GM21447 (cell line): ENCODE data around the gene CLASP1.
"Not testable (repeated sequence)": the region's sequence is repeated elsewhere in the genome, so short reads cannot be mapped to it uniquely, and the experiment has no call there.

ENCODE experiments used
- ATAC-seq: cut with Tn5 transposase; IDR thresholded peaks from one replicate; pipeline ENCODE4 v1.9.1; 2021; ENCODE audit not compliant: unreplicated experiment

Gene CLASP1

GRCh38 chr2:121583555-121583954, 65.7 kb downstream of the CLASP1 start:
- no peak for ATAC-seq

- no peak for ATAC-seq
Observed at GRCh38 chr2:121582272-121582671, 67.0 kb downstream of the CLASP1 start.

- ATAC-seq, result no peak
Observed at GRCh38 chr2:121579309-121579708, 70.0 kb downstream of the CLASP1 start.

GRCh38 chr2:121577381-121577780, 71.9 kb downstream of the CLASP1 start:
- no peak for ATAC-seq

GRCh38 chr2:121576263-121576662, 73.0 kb downstream of the CLASP1 start:
- ATAC-seq, result no peak

GRCh38 chr2:121575800-121576199, 73.5 kb downstream of the CLASP1 start:
- no peak for ATAC-seq

GRCh38 chr2:121570667-121571055, 78.6 kb downstream of the CLASP1 start:
- no peak for ATAC-seq

- ATAC-seq, result no peak
Observed at GRCh38 chr2:121570036-121570666, 79.1 kb downstream of the CLASP1 start.

GRCh38 chr2:121567957-121568409, 81.3 kb downstream of the CLASP1 start:
- ATAC-seq, result no peak

- ATAC-seq, result no peak
Observed at GRCh38 chr2:121567452-121567851, 81.8 kb downstream of the CLASP1 start.

- no peak for ATAC-seq
Observed at GRCh38 chr2:121565389-121566250, 83.6 kb downstream of the CLASP1 start.

- ATAC-seq, result no peak
Observed at GRCh38 chr2:121564905-121565304, 84.4 kb downstream of the CLASP1 start.

- ATAC-seq, result not testable (repeated sequence)
Observed at GRCh38 chr2:121563754-121564153, 85.5 kb downstream of the CLASP1 start.

- ATAC-seq, result peak; percentile 78
Observed at GRCh38 chr2:121562269-121563176, 86.7 kb downstream of the CLASP1 start.

GRCh38 chr2:121561617-121562268, 87.5 kb downstream of the CLASP1 start:
- no peak for ATAC-seq

GRCh38 chr2:121558329-121558728, 90.9 kb downstream of the CLASP1 start:
- ATAC-seq, result no peak

- no peak for ATAC-seq
Observed at GRCh38 chr2:121555008-121555407, 94.3 kb downstream of the CLASP1 start.

GRCh38 chr2:121552477-121553180, 96.6 kb downstream of the CLASP1 start:
- ATAC-seq, result not testable (repeated sequence)

- no peak for ATAC-seq
Observed at GRCh38 chr2:121550669-121551068, 98.6 kb downstream of the CLASP1 start.

GRCh38 chr2:121547646-121548045, 101.6 kb downstream of the CLASP1 start:
- no peak for ATAC-seq
